Pericardium fibroblast (primary cell): ENCODE results near the gene TUBD1. TPM values are rescaled to one million over a fixed set of nuclear protein-coding genes. Genes with fewer than 3 reads are reported as not detected.

Experiments used
- total RNA-seq: library from RNA; depleted of rRNA; stranded (reverse); fragments of >200 nt; gene quantifications from 2 replicates; pipeline ENCODE4 v1.2.3, GENCODE V29; 2015

TUBD1 gene
- total RNA-seq, result 4.8 and 5.7 TPM in 2 replicates

DNA sequence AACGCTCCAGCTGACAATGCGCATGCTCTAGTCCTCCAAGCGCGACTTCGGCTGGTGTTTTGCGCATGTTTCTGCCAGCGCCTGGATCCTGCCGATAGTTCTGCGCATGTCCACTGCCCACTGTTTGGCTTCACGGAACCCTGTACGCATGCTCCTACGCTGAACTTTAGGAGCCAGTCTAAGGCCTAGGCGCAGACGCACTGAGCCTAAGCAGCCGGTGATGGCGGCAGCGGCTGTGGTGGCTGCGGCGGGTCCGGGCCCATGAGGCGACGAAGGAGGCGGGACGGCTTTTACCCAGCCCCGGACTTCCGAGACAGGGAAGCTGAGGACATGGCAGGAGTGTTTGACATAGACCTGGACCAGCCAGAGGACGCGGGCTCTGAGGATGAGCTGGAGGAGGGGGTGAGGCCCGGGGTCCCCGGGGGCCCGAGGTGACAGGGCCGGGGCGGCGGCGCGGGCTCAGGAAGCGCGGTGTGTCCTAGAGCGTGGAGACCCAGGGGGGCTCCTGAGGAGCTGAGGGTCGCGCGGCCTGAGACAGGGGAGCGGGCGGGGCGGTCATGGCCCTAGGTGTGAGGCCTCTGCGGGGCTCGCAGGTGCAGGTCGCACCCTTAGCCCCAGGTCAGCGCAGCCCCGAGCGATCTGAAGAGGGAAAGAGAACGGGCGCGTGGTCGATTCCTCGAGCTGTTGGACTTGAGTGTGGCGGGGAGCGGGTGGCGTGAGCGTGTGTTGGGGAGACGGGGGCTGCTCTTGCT, at the start of gene TUBD1, which contains the start of gene RPS6KB1:
TUBD1 (minus strand) TSS at position 20 of the 752 bp plus-strand sequence. CDS start 1,941 bp downstream, outside the sequence.
RPS6KB1 (plus strand) TSS at position 198 of the 752 bp plus-strand sequence; CDS start at position 262, 64 bp downstream.

Other genes with a start within 250 kb of the TUBD1 start
- 20.8 and 25.4 TPM in 2 replicates for gene PTRH2, start 185.5 kb downstream of the TUBD1 start, total RNA-seq
- 84.3 and 128 TPM in 2 replicates for gene VMP1, start 185.3 kb downstream of the TUBD1 start, total RNA-seq
- gene RPS6KB1, start 178 bp upstream of the TUBD1 start, total RNA-seq, result 11.2 and 14.2 TPM in 2 replicates
- gene RNFT1, start 71.8 kb upstream of the TUBD1 start, total RNA-seq, result 9.2 and 12.1 TPM in 2 replicates
- gene HEATR6, start 186.0 kb upstream of the TUBD1 start, total RNA-seq, result 13.4 and 24.5 TPM in 2 replicates